ENCODE results near the gene MED27.

Gene MED27

DNA sequence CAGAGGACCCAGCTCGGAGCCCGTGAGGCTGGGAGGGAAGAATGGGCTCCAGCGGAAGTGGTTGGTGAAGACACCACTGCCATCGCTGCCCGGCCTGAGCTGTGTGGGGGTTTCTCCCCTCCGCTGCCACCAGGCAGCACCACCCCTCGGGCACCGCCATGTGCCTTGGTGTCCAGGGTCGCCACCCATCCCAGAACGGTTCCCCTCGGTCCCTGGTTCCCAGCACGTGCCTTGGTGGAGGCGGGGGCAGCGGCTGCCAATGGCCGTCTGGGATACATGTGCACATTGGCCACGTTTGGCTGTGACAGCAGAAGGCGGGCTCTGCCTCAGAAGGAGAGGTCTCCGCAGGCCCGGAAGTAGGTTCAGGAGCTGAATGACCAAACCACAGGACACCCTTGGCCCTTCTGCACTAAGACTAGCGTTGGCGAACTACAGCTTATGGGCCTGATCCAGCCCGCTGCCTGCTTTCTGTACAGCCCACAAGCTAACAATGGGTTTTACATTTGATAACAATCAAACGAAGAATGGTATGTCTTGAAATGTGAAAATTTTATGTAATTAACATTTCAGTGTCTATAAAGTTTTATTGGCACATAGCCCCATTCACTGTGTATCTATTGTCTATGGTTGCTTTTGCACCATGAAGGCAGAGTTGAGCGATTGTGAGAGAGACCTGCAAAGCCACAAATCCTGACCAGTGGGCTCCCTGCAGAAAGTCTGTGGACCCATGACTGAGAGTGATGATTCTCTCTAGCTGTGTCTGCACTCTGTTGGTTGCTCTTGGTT is 248.1 kb downstream of the MED27 start:
- no peak for DNase-seq

- no peak for DNase-seq
Measured at GRCh38 chr9:131827821-131828369, 251.8 kb downstream of the MED27 start.

GRCh38 chr9:131826966-131827525 is 252.6 kb downstream of the MED27 start:
- DNase-seq, result no peak

GRCh38 chr9:131826053-131826452 is 253.6 kb downstream of the MED27 start:
- DNase-seq, result no peak

DNA sequence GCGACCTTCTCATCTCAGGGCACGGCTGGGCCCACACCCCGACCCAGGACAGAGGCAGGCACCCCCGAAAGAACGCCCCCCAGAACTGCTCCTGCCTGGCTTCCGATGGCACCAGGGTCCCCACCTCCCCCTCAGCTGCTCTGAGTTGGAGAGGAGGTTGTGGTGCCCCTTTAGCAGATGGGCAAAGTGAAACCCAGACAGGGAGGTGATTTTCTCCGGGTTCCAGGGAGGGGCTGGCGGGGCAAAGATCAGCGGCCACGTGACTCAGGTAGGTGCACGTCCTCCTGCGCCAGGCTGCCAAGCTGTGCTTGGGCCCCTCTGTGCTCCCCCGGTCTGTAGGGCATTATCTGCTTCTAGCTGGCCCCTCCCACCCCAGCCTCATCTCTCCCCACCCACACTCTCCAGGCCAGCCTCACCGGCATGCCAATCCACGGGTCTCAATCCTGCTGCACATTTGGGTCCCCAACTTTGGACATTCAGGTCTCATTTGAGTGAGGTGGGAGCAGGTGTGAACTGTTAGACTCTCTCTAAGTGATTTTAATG is 254.6 kb downstream of the MED27 start:
- no peak for DNase-seq

DNA sequence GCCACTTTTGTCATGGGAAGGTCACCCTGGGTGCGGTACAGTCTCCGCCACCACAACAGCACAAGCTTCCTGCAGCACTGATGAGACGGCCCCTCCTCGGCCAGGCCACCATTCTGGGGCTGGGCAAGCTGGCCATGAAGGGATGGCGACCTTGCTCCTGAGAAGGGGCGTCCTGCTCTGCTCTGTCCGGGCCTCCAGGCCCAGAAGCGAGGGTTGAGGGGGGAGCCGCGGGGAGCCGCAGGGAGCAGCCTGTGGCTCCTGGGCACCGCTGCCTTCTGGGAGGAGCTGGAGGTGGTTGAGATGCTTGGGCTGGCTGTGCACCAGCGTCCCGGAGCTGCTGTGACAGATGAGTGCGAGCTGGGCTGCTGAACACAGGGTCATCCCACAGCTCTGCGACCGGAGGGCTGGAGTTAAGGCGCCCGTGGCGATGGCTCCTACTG is 255.5 kb downstream of the MED27 start:
- no peak for DNase-seq

- DNase-seq, result no peak
Measured at GRCh38 chr9:131823701-131824146, 255.9 kb downstream of the MED27 start.

DNA sequence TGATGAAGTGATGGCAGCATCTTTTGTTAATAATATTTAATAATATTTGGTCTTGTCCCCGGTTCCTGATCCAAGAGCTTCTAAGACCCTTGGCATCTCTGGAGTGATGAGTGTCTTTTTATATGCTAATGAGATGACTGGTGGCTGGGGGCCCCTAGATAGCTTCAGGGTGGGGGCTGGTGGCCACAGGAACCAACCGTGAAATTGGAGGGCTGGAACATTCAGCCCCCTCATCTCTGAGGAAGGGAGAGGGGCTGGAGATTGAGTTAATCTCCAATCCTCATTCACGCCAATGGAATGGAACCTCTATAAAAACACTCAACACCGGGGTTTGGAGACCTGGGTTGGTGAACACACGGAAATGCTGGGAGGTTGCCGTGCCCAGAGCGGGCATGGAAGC is 261.6 kb downstream of the MED27 start:
- DNase-seq, result no peak

DNA sequence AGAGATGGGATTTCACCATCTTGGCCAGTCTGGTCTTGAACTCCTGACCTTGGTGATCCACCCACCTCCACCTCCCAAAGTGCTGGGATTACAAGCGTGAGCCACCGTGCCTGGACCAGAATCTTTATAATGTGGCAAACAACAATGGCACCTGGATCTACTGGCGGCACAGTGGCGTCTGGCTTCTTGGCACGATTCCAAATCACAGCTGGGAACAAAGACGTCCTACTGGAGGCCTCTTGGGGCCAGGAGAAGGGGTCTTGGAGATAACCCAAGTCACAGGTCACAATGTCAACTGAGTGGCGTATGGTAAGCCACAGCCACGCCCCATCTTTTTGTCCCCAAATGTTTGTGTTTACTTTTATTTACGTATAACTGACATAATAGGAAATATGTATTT is 262.0 kb downstream of the MED27 start:
- DNase-seq, result peak; percentile 26

GRCh38 chr9:131817073-131817472 is 262.6 kb downstream of the MED27 start:
- DNase-seq, result no peak

GRCh38 chr9:131815970-131816873 is 263.4 kb downstream of the MED27 start:
- no peak for DNase-seq

DNA sequence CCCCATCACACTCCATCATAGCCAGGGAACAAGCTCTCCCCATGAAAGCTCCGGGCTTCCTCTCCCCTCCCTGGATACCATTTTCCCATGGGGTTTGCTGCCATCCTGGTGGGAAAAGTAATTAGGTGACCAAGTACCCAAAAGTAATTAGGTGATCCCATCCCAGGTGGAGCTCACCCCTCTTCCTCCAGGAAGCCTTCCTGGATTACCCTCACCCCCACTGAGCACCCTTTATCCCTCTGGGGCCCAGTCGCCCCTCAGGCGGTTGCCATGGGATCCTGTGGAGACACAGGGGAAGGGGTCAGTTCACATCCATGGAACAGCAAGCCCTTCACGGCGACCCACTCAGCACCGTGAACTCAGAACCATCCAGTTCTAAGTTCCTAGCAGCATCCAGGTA is 265.0 kb downstream of the MED27 start:
- DNase-seq, result no peak

- no peak for DNase-seq
Measured at GRCh38 chr9:131813116-131813515, 266.6 kb downstream of the MED27 start.

GRCh38 chr9:131812116-131812790 is 267.4 kb downstream of the MED27 start:
- DNase-seq, result no peak

DNA sequence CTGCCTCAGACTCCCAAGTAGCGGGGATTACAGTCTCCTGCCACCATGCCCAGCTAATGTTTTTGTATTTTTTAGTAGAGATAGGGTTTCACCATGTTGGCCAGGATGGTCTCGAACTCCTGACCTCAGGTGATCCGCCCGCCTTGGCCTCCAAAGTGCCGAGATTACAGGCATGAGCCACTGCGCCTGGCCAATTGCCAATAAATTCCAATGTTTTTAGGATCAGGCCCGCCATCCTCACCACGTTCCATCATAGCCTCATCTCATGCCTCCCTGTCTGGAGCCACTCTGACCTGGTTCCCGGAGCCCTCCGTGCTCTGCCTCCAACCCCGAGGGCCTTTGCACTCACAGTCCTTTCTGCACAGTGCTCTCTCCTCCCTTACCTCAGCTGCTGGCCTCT is 268.3 kb downstream of the MED27 start:
- DNase-seq, result no peak

DNA sequence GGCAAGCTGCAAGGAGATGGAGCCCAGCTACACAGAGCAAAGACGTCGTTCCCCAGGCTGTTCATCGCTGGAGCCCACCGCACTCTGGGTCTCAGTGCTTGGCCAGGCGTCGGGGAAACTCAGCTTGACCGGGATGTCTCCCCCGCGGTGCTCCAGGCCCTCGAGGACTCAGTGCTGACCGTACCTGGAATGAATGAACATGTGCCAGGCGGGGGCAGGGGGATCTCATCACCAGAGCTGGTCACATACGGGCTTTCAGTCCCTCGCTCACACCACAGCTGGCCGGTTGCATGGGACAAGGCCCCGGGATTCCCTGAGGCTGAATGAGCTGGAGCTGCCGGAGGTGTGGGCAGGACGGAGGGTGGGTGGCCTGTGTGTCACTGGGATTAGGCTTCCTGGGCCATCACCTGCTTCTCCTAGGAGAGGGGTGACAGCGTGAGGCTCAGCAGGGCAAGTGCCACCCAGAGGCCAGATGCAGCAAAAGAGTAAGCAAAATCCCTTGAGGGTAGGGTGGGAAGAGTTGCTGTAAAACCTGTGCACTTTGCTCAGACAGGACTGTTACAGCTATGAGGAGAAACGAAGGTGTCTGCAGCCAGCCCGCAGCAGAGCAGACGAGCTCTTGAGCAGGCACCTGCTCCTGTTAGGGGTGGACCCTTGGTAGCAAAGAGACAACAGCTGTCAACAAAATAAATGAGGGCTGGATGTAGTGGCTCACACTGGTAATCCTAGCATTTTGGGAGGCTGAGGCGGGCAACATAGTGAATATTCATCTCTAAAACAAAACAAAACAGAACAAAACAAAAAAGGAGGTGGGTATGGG is 269.1 kb downstream of the MED27 start:
- no peak for DNase-seq

Data from NCI-H1436 treated with DMSO at 0.1 percent for 48 hours (cell line).